Fibroblast of lung (primary cell): ENCODE measurements around the gene TMEM150A.
A peak's percentile ranks its signal among the peaks of the same experiment; 100 is the strongest.

ENCODE experiments used
- EZH2 ChIP-seq: IDR thresholded peaks from 2 replicates; pipeline ENCODE4 v1.5.1; 2012; ENCODE audit warnings: low read length, control low read depth, mild to moderate bottlenecking; ENCODE audit errors: missing control alignments
- TF ChIP-seq, protein P1 (sequence below), 2 donors: IDR thresholded peaks in 1 of 2; conservative IDR thresholded peaks in 1 of 2; 1 replicate in 1 of 2; 2 replicates in 1 of 2; pipeline ENCODE4 v1.5.1; 2011 to 2012; ENCODE audit warnings: low read length in 2 of 2, control low read depth in 1 of 2, inconsistent platforms in 1 of 2, low read depth in 1 of 2, mild to moderate bottlenecking in 1 of 2

DNA sequence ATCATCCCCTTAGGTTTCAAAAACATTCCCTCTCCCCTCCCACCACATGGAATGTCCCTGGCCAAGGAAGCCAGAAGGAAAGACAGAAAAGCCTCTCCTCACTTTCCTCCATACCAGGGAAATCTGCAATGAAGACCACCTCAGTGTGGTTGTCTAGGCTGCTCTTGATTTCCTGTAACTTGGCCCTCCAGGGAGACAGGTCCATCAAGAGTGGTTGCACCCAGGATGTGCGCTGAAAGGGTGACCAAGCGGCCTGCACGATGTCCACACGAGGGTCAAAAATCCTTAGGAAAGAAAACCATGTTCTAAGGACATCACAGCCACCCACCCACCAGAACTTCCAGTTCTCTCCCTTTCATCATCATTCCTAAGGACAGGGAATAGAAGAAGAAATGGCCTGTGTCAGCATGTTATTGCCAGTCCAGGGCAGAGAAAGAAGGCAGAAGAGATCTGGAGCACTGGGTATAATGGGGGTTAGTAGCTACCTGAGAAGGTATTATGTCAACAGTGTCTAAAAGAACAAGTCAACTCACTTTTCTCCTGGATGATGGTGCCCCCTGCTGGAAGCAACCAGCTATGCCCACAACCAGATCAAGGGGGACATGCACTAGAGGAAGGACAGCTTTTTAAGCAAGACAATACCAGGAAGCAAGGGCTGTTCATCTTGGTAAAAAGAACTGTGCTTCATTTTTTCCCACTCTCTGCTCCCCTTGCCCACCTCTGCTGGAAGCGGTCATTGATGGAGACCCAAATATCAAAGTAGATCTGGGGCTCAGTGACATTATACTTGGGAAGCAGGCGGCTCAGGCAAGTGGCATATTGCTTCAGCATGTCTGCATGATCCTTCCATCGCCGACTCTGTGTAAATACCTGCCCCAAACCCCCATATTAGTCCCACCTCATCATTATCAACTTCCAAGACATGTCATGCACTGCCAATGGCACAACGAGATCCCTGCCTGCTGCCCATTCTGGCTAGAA lies 50.5 kb downstream of the TMEM150A start:
- TF ChIP-seq, protein P1, sequence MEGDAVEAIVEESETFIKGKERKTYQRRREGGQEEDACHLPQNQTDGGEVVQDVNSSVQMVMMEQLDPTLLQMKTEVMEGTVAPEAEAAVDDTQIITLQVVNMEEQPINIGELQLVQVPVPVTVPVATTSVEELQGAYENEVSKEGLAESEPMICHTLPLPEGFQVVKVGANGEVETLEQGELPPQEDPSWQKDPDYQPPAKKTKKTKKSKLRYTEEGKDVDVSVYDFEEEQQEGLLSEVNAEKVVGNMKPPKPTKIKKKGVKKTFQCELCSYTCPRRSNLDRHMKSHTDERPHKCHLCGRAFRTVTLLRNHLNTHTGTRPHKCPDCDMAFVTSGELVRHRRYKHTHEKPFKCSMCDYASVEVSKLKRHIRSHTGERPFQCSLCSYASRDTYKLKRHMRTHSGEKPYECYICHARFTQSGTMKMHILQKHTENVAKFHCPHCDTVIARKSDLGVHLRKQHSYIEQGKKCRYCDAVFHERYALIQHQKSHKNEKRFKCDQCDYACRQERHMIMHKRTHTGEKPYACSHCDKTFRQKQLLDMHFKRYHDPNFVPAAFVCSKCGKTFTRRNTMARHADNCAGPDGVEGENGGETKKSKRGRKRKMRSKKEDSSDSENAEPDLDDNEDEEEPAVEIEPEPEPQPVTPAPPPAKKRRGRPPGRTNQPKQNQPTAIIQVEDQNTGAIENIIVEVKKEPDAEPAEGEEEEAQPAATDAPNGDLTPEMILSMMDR (conservative IDR thresholded peaks at IDR 0.05 in 1 of 2, IDR thresholded peaks at IDR 0.05 in 1 of 2; ENCODE audit: low read depth in 1 of 2, low read length in 2 of 2) = peak; percentile 93 to 96
- TF ChIP-seq EZH2 = no peak
